Activated CD8-positive, alpha-beta T cell treated with anti-CD3 and anti-CD28 coated beads for 36 hours (primary cell): ENCODE results near the gene SAMD4B. TPM values are rescaled to one million over a fixed set of nuclear protein-coding genes. Genes with fewer than 3 reads are reported as not detected.

Source experiments
- ATAC-seq: fragments of 200-7000 bp; cut with Tn5 transposase; one replicate; pipeline ENCODE4 v1.10.0; 2021; ENCODE audit warnings: mild to moderate bottlenecking, moderate library complexity
- CTCF ChIA-PET: fragments of 350-600 bp; sonication (Branson Sonifier 250); formaldehyde crosslinking; loops from one replicate; lab custom pipeline; 2021; ENCODE audit warnings: antibody characterized with exemption; lab: Charles Lee
- POLR2A ChIA-PET: fragments of 350-600 bp; sonication (Branson Sonifier 250); formaldehyde crosslinking; loops from one replicate; lab custom pipeline; 2021; ENCODE audit warnings: antibody characterized with exemption; lab: Charles Lee
- DNase-seq: peaks from one replicate; pipeline ENCODE4 v3.0.0-alpha.2; 2020
- H3K27ac Mint-ChIP-seq: one replicate; pipeline ENCODE4 v1.8.0; 2021; ENCODE audit warnings: mild to moderate bottlenecking, mixed read lengths
- H3K27me3 Mint-ChIP-seq: one replicate; pipeline ENCODE4 v1.8.0; 2021; ENCODE audit warnings: mixed read lengths
- H3K36me3 Mint-ChIP-seq: one replicate; pipeline ENCODE4 v1.8.0; 2021; ENCODE audit warnings: low read depth, mixed read lengths
- H3K4me1 Mint-ChIP-seq: one replicate; pipeline ENCODE4 v1.8.0; 2021; ENCODE audit warnings: low read depth, mixed read lengths
- H3K4me3 Mint-ChIP-seq: one replicate; pipeline ENCODE4 v1.8.0; 2021; ENCODE audit warnings: mild to moderate bottlenecking, moderate library complexity, mixed read lengths
- H3K9me3 Mint-ChIP-seq: one replicate; pipeline ENCODE4 v1.8.0; 2021; ENCODE audit warnings: mixed read lengths
- CTCF ChIP-seq: fragments of 200-600 bp; IDR thresholded peaks from one replicate; pipeline ENCODE4 v1.8.0; 2022; ENCODE audit warnings: antibody characterized with exemption, mild to moderate bottlenecking
- intact Hi-C: fragments of 100-400 bp; cut with micrococcal nuclease; formaldehyde crosslinking; loops from one replicate; pipeline ENCODE4 v1.10.0; 2022
- total RNA-seq, 2 experiments: library from RNA; stranded (reverse); gene quantifications; one replicate each; pipeline ENCODE4 v1.2.3, GENCODE V29; 2021

The SAMD4B gene
- total RNA-seq, 2 experiments from 2014 or later = 35.5 to 37.1 TPM

- POLR2A ChIA-PET = interaction anchor here (0.9 to 9.9 kb wide), 11 partner anchors 9 to 115 kb away, joined by 3 to 80 read pairs (median 6); partner anchors contain the start of genes MED29, PAF1, PLEKHG2 and RPS16
- Mint-ChIP-seq H3K4me1 (peaks cover 70% of the 10 kb centered on the region), H3K27ac (peak overlapping the region; percentile 99), H3K27me3 (no peaks in the 10 kb centered on the region), H3K9me3 (no peaks in the 10 kb centered on the region), H3K36me3 (peaks cover 16% of the 10 kb centered on the region), H3K4me3 (peak overlapping the region; percentile 75)
- ATAC-seq (peak; percentile 1), DNase-seq (peak; percentile 94)
- CTCF ChIA-PET = interaction anchor here (2.6 to 8.5 kb wide), 2 partner anchors 9 to 11 kb away, joined by 17 to 153 read pairs; partner anchors contain the start of genes MED29, PAF1 and PLEKHG2
- no peak for TF ChIP-seq CTCF
- intact Hi-C loops = no loop called here
Measured at GRCh38 chr19:39402346-39403300, 60.4 kb downstream of the SAMD4B start.

GRCh38 chr19:39403331-39404312, 61.4 kb downstream of the SAMD4B start:
- ChIA-PET POLR2A (interaction anchor here (0.8 to 4.9 kb wide), 6 partner anchors 11 to 77 kb away, joined by 3 to 37 read pairs (median 4); partner anchors contain the start of genes MED29, PAF1, RPS16 and TIMM50), CTCF (interaction anchor here (2.3 to 8.5 kb wide), 2 partner anchors 8 to 12 kb away, joined by 7 to 153 read pairs; partner anchors contain the start of genes MED29, PAF1 and PLEKHG2)
- intact Hi-C loops = no loop called here
- H3K36me3 Mint-ChIP-seq = peaks cover 26% of the 10 kb centered on the region
- TF ChIP-seq CTCF = no peak
- peaks cover 60% of the 10 kb centered on the region for H3K4me1 Mint-ChIP-seq
- no peaks in the 10 kb centered on the region for H3K27me3 Mint-ChIP-seq
- H3K9me3 Mint-ChIP-seq = no peaks in the 10 kb centered on the region
- peak overlapping the region; percentile 75 for H3K4me3 Mint-ChIP-seq
- ATAC-seq = peak; percentile 22
- H3K27ac Mint-ChIP-seq = peak overlapping the region; percentile 99
- peak; percentile 98 for DNase-seq

GRCh38 chr19:39405261-39405957, 63.2 kb downstream of the SAMD4B start:
- DNase-seq = peak; percentile 23
- intact Hi-C loops = no loop called here
- H3K4me3 Mint-ChIP-seq = peak overlapping the region; percentile 79

More at GRCh38 chr19:39405261-39405957, 63.2 kb downstream of the SAMD4B start:
- H3K9me3 Mint-ChIP-seq = no peaks in the 10 kb centered on the region
- peaks cover 49% of the 10 kb centered on the region for H3K4me1 Mint-ChIP-seq
- peaks cover 23% of the 10 kb centered on the region for H3K36me3 Mint-ChIP-seq
- TF ChIP-seq CTCF = no peak
- no peaks in the 10 kb centered on the region for H3K27me3 Mint-ChIP-seq
- ChIA-PET POLR2A (interaction anchor here (1.0 to 4.5 kb wide), 4 partner anchors 8 to 75 kb away, joined by 3 to 50 read pairs (median 20); partner anchors contain the start of genes GMFG, RPS16 and TIMM50), CTCF (interaction anchor here (2.3 kb wide), 1 partner anchor 14 kb away, joined by 7 read pairs; the partner anchor contains the start of genes MED29 and PAF1)
- no peak for ATAC-seq
- peak overlapping the region; percentile 88 for H3K27ac Mint-ChIP-seq
